DMS153 (cell line): Measurements from ENCODE around the gene MYL11.

Experiments used
- DNase-seq: peaks from one replicate; lab custom pipeline; 2025; lab: John Stamatoyannopoulos, UW

Gene MYL11

GRCh38 chr16:30354423-30355143 lies 20.0 kb upstream of the MYL11 start:
- no peak for DNase-seq

- peak; percentile 99 for DNase-seq
Observed at GRCh38 chr16:30355144-30355953, 19.3 kb upstream of the MYL11 start, which contains the start of gene CD2BP2. Gene CD2BP2 (minus strand): TSS chr16:30355308. CDS start chr16:30354681, 627 bp downstream.

GRCh38 chr16:30355954-30356308 lies 18.7 kb upstream of the MYL11 start:
- DNase-seq, result no peak

- peak; percentile 22 for DNase-seq
Observed at GRCh38 chr16:30356401-30357084, 18.1 kb upstream of the MYL11 start.

GRCh38 chr16:30357085-30357714 lies 17.4 kb upstream of the MYL11 start:
- no peak for DNase-seq

- DNase-seq, result no peak
Observed at GRCh38 chr16:30357715-30358576, 16.7 kb upstream of the MYL11 start.

- DNase-seq, result no peak
Observed at GRCh38 chr16:30358577-30358936, 16.0 kb upstream of the MYL11 start.

GRCh38 chr16:30358990-30359870 lies 15.4 kb upstream of the MYL11 start:
- DNase-seq, result no peak

GRCh38 chr16:30359871-30360170 lies 14.8 kb upstream of the MYL11 start:
- DNase-seq, result no peak

GRCh38 chr16:30361180-30361579 lies 13.4 kb upstream of the MYL11 start:
- no peak for DNase-seq

- no peak for DNase-seq
Observed at GRCh38 chr16:30365200-30365599, 9.4 kb upstream of the MYL11 start.

- no peak for DNase-seq
Observed at GRCh38 chr16:30366511-30366910, 8.1 kb upstream of the MYL11 start.

- DNase-seq, result no peak
Observed at GRCh38 chr16:30367349-30368009, 7.1 kb upstream of the MYL11 start.

GRCh38 chr16:30368122-30368791 lies 6.3 kb upstream of the MYL11 start:
- DNase-seq, result no peak

- no peak for DNase-seq
Observed at GRCh38 chr16:30368792-30369090, 5.9 kb upstream of the MYL11 start.

GRCh38 chr16:30369091-30369937 lies 5.3 kb upstream of the MYL11 start:
- DNase-seq, result no peak

GRCh38 chr16:30369938-30370455 lies 4.6 kb upstream of the MYL11 start:
- no peak for DNase-seq

GRCh38 chr16:30370456-30371247 lies 4.0 kb upstream of the MYL11 start, which contains the start of gene TBC1D10B:
Gene TBC1D10B (minus strand): TSS chr16:30370494. CDS start chr16:30370183, 311 bp downstream.
- peak; percentile 100 for DNase-seq
